PC-9 (cell line): Measurements from ENCODE around the gene ANP32A.

Experiments used
- EZH2 ChIP-seq: fragments of 200-600 bp; sonication (generic); IDR thresholded peaks from 2 replicates; pipeline ENCODE4 v1.8.0; 2017; ENCODE audit warnings: antibody characterized with exemption, low read depth
- TF ChIP-seq, protein P1 (sequence below): fragments of 200-600 bp; sonication (generic); conservative IDR thresholded peaks from 2 replicates; pipeline ENCODE4 v1.6.1; 2017; ENCODE audit warnings: mixed run types, antibody characterized with exemption, mild to moderate bottlenecking, moderate library complexity

DNA sequence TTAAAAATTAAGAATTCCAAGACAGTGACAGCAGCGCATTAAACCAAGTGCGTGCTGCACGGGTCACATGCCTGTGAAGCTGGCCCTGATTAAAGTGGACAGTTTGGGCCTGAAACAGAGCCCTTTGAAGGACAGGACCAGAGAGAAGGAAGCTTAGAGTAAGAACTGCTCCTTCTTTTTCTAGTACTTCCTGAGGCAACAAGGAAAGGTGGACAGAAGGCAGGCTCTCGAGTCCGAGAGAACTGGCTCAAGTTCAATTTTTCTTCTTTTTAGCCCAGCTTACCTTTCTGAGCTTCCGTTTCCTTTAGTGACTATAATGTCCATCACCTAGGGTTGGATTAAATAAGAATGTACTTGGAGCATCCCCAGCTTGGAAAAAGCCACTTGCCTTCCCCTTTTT, 26.9 kb downstream of the ANP32A start:
- no peak for TF ChIP-seq EZH2
- TF ChIP-seq, protein P1, sequence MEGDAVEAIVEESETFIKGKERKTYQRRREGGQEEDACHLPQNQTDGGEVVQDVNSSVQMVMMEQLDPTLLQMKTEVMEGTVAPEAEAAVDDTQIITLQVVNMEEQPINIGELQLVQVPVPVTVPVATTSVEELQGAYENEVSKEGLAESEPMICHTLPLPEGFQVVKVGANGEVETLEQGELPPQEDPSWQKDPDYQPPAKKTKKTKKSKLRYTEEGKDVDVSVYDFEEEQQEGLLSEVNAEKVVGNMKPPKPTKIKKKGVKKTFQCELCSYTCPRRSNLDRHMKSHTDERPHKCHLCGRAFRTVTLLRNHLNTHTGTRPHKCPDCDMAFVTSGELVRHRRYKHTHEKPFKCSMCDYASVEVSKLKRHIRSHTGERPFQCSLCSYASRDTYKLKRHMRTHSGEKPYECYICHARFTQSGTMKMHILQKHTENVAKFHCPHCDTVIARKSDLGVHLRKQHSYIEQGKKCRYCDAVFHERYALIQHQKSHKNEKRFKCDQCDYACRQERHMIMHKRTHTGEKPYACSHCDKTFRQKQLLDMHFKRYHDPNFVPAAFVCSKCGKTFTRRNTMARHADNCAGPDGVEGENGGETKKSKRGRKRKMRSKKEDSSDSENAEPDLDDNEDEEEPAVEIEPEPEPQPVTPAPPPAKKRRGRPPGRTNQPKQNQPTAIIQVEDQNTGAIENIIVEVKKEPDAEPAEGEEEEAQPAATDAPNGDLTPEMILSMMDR = no peak
